Lower lobe of right lung (tissue), 2 donors: Measurements from ENCODE around the gene RPA3. TPM values are rescaled to one million over a fixed set of nuclear protein-coding genes. Genes with fewer than 3 reads are reported as not detected.
"Not testable (repeated sequence)": the region's sequence is repeated elsewhere in the genome, so short reads cannot be mapped to it uniquely, and the experiment has no call there.

Experiments
- ATAC-seq, 2 donors: fragments of 200-7000 bp; cut with Tn5 transposase; one replicate each; pipeline ENCODE4 v1.9.1; 2020 to 2022; ENCODE audit warnings: mild to moderate bottlenecking in 2 of 2, moderate library complexity in 2 of 2
- DNase-seq: peaks from one replicate; pipeline ENCODE4 v3.0.0-alpha.2; 2020
- H3K27ac ChIP-seq: fragments of 200-600 bp; one replicate; pipeline ENCODE4 v1.8.0; 2022
- H3K27me3 ChIP-seq: fragments of 200-600 bp; one replicate; pipeline ENCODE4 v1.8.0; 2022; ENCODE audit warnings: low read depth
- H3K36me3 ChIP-seq: fragments of 200-600 bp; one replicate; pipeline ENCODE4 v1.8.0; 2022; ENCODE audit warnings: mild to moderate bottlenecking
- H3K4me1 ChIP-seq: fragments of 200-600 bp; one replicate; pipeline ENCODE4 v1.8.0; 2022
- H3K4me3 ChIP-seq: fragments of 200-600 bp; one replicate; pipeline ENCODE4 v1.8.0; 2022; ENCODE audit warnings: mild to moderate bottlenecking
- H3K9me3 ChIP-seq: fragments of 200-600 bp; one replicate; pipeline ENCODE4 v1.8.0; 2022
- intact Hi-C: fragments of 100-400 bp; cut with DNase I; formaldehyde crosslinking; loops from one replicate; pipeline ENCODE4 v1.11.0; 2022
- total RNA-seq: library from RNA; stranded (reverse); fragmentation: NEBNext Ultra II Directional; extraction: Animal tissue kit (Norgen Biotek cat#: 25700); gene quantifications from one replicate; pipeline ENCODE4 v1.2.1, GENCODE V29; 2021
- TF ChIP-seq, protein P1 (sequence below): fragments of 200-600 bp; IDR thresholded peaks from one replicate; pipeline ENCODE4 v1.8.0; 2022; ENCODE audit warnings: antibody characterized with exemption, mild to moderate bottlenecking
- donor health status: DM: no; HTN: yes; CAD: no; lungs with severe emphysema.

RPA3 gene
- total RNA-seq, 1 donor from 2014 or later = 27.4 TPM

DNA sequence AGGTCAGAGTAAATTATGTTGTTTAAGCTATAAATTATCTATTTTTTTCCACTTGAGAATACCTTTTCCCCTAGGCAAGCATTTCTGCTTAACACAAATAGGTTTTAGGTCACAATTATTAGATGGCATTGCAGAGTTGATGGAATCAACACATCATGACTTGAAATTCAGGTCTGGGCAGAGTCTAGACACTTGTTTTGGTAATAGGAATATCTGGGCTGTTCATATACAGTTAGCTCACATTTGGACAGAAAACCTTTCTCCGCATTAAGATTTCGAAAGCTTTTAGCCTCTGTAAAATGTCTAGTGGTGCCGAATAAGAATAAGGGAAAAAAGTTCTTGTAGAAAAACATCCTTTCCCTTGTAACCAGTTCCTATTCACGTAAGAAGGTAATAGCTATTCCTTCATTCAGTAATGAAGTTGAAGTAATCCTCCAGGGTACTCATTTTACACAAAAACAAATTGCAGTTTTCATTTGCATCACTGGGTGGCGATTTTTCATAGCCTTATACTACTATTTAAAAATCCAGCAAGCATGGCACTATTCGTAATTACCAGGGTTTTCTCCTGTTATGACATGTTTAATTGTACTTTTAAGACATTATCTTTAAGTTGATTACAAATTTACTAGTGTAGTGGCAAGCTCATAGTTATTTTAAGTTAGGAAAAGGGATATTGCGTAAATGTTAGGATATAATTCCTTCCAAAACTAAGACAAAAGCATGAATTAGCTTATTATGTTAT is 37.0 kb downstream of the RPA3 start:
- H3K27me3 ChIP-seq = no peaks in the 10 kb centered on the region
- H3K4me1 ChIP-seq = peaks cover 15% of the 10 kb centered on the region
- TF ChIP-seq, protein P1, sequence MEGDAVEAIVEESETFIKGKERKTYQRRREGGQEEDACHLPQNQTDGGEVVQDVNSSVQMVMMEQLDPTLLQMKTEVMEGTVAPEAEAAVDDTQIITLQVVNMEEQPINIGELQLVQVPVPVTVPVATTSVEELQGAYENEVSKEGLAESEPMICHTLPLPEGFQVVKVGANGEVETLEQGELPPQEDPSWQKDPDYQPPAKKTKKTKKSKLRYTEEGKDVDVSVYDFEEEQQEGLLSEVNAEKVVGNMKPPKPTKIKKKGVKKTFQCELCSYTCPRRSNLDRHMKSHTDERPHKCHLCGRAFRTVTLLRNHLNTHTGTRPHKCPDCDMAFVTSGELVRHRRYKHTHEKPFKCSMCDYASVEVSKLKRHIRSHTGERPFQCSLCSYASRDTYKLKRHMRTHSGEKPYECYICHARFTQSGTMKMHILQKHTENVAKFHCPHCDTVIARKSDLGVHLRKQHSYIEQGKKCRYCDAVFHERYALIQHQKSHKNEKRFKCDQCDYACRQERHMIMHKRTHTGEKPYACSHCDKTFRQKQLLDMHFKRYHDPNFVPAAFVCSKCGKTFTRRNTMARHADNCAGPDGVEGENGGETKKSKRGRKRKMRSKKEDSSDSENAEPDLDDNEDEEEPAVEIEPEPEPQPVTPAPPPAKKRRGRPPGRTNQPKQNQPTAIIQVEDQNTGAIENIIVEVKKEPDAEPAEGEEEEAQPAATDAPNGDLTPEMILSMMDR = peak; percentile 63
- no peak for DNase-seq
- peak; percentile 76 to 95 for ATAC-seq
- H3K36me3 ChIP-seq = no peaks in the 10 kb centered on the region
- H3K27ac ChIP-seq = peak overlapping the region; percentile 19
- H3K4me3 ChIP-seq = no peak overlapping the region
- H3K9me3 ChIP-seq = peaks cover 3% of the 10 kb centered on the region
- intact Hi-C loops = loop anchor here (5.0 kb wide), 1 partner anchor 81 kb away; no protein-coding TSS in a partner anchor

DNA sequence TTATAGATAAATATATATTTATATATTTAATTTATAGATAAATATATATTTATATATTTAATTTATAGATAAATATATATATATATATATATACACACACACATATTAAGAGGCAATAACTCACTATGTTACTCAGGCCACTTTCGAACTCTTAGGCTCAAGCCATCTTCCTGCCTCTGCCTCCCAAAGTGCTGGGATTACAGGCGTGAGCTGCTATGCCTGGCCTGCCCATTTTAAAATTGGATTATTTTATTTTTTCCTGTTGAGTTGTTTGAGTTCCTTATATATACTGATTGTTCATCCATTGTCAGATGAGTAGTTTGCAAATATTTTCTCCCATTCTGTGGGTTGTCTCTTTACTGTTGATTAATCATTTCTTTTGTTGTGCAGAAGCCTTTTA is 38.8 kb downstream of the RPA3 start:
- DNase-seq, ATAC-seq, H3K4me3 ChIP-seq, H3K9me3 ChIP-seq, H3K27me3 ChIP-seq, H3K27ac ChIP-seq: not testable (repeated sequence)
- H3K36me3 ChIP-seq = peaks cover 13% of the 10 kb centered on the region
- intact Hi-C loops = loop anchor here (5.0 kb wide), 1 partner anchor 83 kb away; no protein-coding TSS in a partner anchor
- peaks cover 15% of the 10 kb centered on the region for H3K4me1 ChIP-seq

DNA sequence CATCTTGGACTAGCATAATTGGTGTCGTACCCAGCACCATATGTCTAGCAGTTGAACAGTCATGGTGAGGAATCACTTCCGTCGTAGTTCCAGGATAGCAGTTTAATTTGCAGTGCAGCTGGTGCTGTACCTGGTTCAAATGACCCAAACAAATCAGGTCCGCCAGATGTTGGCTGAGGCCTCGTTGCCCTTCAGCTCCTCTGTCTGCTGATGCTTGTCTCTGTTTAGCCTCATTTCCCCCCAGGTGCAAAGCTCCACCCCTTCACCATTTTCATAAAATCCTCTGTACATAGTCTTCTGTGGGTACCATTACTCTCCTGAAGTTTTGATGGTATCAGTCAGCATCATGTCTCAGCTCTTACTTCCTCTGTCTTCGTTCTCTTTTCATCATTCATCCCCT is 42.7 kb downstream of the RPA3 start:
- no peak overlapping the region for H3K4me3 ChIP-seq
- TF ChIP-seq, protein P1 = no peak
- peaks cover 21% of the 10 kb centered on the region for H3K36me3 ChIP-seq
- no peak for ATAC-seq
- no peak overlapping the region for H3K27ac ChIP-seq
- no peaks in the 10 kb centered on the region for H3K27me3 ChIP-seq
- H3K9me3 ChIP-seq = peaks cover 3% of the 10 kb centered on the region
- intact Hi-C loops = no loop called here
- H3K4me1 ChIP-seq = peaks cover 1% of the 10 kb centered on the region
- DNase-seq = no peak

DNA sequence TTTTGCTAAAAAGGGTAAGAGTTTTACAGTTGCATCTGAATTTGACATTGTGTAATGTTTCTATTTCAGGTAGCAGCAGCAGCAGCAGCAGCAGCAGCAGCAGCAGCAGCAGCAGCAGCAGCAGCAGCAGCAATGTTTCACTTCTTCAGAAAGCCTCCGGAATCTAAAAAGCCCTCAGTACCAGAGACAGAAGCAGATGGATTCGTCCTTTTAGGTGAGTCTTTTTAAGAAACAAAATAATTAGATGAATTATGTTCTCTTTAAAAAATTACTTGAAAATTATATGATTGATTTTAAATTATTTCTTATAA is 45.2 kb downstream of the RPA3 start:
- ATAC-seq = no peak
- Histone ChIP-seq H3K36me3 (peaks cover 21% of the 10 kb centered on the region), H3K4me3 (no peak overlapping the region), H3K9me3 (peaks cover 3% of the 10 kb centered on the region), H3K4me1 (peaks cover 8% of the 10 kb centered on the region), H3K27me3 (no peaks in the 10 kb centered on the region), H3K27ac (no peak overlapping the region)
- intact Hi-C loops = no loop called here
- DNase-seq = no peak
- TF ChIP-seq, protein P1 = no peak

DNA sequence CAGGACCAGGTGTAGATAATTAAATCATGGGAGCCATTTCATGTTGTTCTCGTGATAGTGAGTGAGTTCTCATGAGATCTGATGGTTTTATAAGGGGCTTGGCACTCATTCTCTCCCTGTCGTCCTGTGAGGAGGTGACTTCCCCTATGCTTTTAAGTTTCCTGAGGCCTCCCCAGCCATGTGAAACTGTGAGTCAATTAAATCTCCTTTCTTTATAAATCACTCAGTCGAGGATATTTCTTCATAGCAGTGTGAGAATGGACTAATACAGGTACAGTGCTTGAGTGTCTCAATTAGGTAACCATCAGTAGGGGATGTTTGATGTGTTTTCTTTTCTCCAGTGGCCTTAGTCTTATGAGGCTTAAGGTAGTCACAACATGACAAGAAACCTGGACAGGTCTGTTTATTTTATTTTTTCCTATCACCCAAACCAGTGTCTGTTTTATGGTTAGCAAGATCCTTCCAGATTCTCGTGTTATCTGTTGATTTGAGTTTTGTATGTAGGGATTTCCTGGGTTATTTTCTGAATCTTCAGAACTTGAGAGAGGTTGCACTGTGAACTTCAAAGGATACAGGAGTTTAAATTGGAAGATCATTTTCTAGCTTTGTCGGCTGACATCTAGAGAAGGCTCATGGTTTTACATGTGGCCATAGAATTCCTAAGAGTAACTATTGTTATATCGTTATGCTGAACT is 45.7 kb downstream of the RPA3 start:
- H3K36me3 ChIP-seq = peaks cover 21% of the 10 kb centered on the region
- no peaks in the 10 kb centered on the region for H3K27me3 ChIP-seq
- intact Hi-C loops = no loop called here
- H3K4me1 ChIP-seq = peaks cover 8% of the 10 kb centered on the region
- TF ChIP-seq, protein P1 = no peak
- H3K4me3 ChIP-seq = no peak overlapping the region
- no peak overlapping the region for H3K27ac ChIP-seq
- ATAC-seq (no peak), DNase-seq (no peak)
- H3K9me3 ChIP-seq = no peaks in the 10 kb centered on the region

DNA sequence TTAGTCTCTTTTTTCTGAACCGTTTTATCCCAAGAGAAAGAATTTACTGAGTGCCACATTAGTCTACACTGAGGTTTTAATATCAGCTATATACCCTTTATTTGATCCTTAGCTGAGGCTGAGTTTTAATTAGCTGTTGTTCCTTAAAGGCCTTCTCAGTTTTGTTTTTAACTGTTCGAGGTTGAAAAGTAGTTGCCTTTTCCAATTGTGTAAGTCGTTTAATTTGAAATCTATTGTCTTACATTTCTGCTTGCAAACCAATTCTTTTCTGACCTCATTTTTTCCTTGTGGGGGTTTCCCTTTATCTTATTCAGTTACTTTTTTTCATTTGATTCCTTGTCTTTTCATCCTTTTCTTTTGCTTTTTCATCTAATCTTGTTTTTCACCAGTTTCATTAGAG is 47.0 kb downstream of the RPA3 start:
- Histone ChIP-seq H3K27me3 (no peaks in the 10 kb centered on the region), H3K4me3 (no peak overlapping the region), H3K27ac (no peak overlapping the region), H3K36me3 (peaks cover 21% of the 10 kb centered on the region), H3K9me3 (no peaks in the 10 kb centered on the region), H3K4me1 (peaks cover 8% of the 10 kb centered on the region)
- TF ChIP-seq, protein P1 = no peak
- intact Hi-C loops = no loop called here
- no peak for DNase-seq
- no peak for ATAC-seq
